H1 (cell line): ENCODE measurements around the gene ZNF750. TPM values are rescaled to one million over a fixed set of nuclear protein-coding genes. Genes with fewer than 3 reads are reported as not detected.

Experiments used
- JUN ChIP-seq: IDR thresholded peaks from 2 replicates; pipeline ENCODE4 v1.6.1; 2011; ENCODE audit warnings: low read depth, mild to moderate bottlenecking, improper control_type of control experiment, low read length
- SRF ChIP-seq: IDR thresholded peaks from 2 replicates; pipeline ENCODE4 v1.6.1; 2011; ENCODE audit warnings: mild to moderate bottlenecking, low read depth, low read length, moderate library complexity
- ZNF274 ChIP-seq: IDR thresholded peaks from 2 replicates; pipeline ENCODE4 v1.7.0; 2012; ENCODE audit warnings: low read length, borderline replicate concordance; ENCODE audit errors: extremely low read depth
- polyA plus RNA-seq, 7 experiments: library from polyadenylated mRNA; depleted of rRNA in 3 of 7; stranded (reverse) in 5 of 7; unstranded in 2 of 7; fragments of >200 nt in 5 of 7; fragments of 200-250 nt in 2 of 7; gene quantifications; 1 replicate in 5 of 7; 2 replicates in 1 of 7; 4 replicates in 1 of 7; pipeline versions ENCODE4 v1.2.1 to v1.2.3, GENCODE V29; 2011 to 2013; ENCODE audit warnings: missing spikeins in 2 of 7, mixed read lengths in 2 of 7
- total RNA-seq: library from RNA; stranded (reverse); fragmentation: NEBNext Ultra II Directional; extraction: Animal tissue kit (Norgen Biotek cat#: 25700); gene quantifications from 2 replicates; pipeline ENCODE4 v1.2.1, GENCODE V29; 2021

Gene ZNF750
- total and polyA plus RNA-seq, 2 of the 8 experiments (the other 6 are each of a cell fraction or from before 2014, with no cell fraction given) = not detected

DNA sequence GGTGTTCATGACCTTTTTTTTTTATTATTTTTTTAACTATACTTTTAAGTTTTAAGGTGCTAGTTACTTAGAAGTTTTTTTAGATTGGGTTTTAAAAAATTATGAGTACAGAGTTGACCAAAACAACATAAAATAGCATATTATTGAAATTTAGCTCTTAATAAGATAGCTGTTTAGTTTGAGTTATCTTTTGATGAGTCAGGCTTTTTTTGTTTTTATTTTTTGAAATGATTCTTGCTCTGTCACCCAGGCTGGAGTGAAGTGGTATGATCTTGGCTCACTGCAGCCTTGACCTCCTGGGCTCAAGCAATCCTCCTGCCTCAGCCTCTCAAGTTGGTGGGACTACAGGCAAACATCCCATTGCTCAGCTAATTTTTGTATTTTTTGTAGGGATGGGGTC is 13.6 kb downstream of the ZNF750 start (continued):
- TF ChIP-seq JUN (no peak), ZNF274 (no peak), SRF (no peak)
